Measurements from ENCODE around the gene GBP3. TPM values are rescaled to one million over a fixed set of nuclear protein-coding genes. Genes with fewer than 3 reads are reported as not detected.
"Not testable (repeated sequence)": the region's sequence is repeated elsewhere in the genome, so short reads cannot be mapped to it uniquely, and the experiment has no call there.

The GBP3 gene
- total RNA-seq, 1 donor: 28.6 TPM

DNA sequence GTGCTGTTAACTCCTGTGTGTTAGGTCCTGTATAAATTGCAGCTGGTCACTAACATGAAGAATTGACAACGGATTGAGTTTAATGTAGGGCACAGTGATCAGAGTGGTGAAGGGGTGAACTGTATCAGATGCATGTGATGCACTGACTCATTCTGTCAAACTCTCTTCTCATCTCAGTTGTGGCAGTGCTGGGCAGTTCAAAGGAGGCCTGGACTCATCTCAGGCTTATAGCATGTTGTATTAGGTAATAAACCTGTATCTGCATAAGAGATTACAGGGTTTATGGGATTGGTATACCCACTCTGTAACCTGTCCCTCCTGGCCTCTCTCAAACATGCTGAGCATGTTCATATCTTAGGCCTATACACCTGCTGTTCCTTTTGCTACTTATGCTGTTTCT, 12.4 kb upstream of the GBP3 start:
- no peak overlapping the region for H3K4me3 ChIP-seq (ENCODE audit: low read depth, low read length)
- no peak for DNase-seq (ENCODE audit: low read depth)
- TF ChIP-seq, protein P1, sequence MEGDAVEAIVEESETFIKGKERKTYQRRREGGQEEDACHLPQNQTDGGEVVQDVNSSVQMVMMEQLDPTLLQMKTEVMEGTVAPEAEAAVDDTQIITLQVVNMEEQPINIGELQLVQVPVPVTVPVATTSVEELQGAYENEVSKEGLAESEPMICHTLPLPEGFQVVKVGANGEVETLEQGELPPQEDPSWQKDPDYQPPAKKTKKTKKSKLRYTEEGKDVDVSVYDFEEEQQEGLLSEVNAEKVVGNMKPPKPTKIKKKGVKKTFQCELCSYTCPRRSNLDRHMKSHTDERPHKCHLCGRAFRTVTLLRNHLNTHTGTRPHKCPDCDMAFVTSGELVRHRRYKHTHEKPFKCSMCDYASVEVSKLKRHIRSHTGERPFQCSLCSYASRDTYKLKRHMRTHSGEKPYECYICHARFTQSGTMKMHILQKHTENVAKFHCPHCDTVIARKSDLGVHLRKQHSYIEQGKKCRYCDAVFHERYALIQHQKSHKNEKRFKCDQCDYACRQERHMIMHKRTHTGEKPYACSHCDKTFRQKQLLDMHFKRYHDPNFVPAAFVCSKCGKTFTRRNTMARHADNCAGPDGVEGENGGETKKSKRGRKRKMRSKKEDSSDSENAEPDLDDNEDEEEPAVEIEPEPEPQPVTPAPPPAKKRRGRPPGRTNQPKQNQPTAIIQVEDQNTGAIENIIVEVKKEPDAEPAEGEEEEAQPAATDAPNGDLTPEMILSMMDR (IDR thresholded peaks at IDR 0.05; ENCODE audit: insufficient read depth, low read length): no peak

DNA sequence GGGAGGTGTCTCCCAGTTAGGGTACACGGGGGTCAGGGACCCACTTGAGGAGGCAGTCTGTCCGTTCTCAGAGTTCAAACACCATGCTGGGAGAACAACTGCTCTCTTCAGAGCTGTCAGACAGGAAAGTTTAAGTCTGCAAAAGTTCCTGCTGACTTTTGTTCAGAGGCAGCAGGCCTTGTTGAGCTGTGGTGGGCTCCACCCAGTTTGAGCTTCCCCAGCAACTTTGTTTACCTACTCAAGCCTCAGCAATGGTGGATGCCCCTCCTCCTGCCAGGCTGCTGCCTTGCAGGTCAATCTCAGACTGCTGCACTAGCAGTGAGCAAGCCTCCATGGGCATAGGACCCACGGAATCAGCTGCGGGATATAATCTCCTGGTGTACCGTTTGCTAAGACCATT, 11.3 kb upstream of the GBP3 start:
- not testable (repeated sequence) for DNase-seq (ENCODE audit: low read depth)

DNA sequence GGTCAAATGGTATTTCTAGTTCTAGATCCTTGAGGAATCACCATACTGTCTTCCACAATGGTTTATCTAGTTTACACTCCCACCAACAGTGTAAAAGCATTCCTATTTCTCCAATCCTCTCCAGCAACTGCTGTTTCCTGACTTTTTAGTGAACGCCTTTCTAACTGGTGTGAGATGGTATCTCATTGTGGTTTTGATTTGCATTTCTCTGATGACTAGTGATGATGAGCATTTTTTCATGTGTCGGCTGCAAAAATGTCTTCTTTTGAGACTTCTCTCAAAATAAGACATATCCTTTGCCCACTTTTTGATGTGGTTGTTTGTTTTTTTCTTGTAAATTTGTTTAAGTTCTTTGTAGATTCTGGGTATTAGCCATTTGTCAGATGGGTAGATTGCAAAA, 6.4 kb upstream of the GBP3 start:
- not testable (repeated sequence) for DNase-seq (ENCODE audit: low read depth); H3K4me3 ChIP-seq (ENCODE audit: low read depth, low read length)

More for the DNA sequence above, 11.3 kb upstream of the GBP3 start:
- not testable (repeated sequence) for H3K4me3 ChIP-seq (ENCODE audit: low read depth, low read length)

DNA sequence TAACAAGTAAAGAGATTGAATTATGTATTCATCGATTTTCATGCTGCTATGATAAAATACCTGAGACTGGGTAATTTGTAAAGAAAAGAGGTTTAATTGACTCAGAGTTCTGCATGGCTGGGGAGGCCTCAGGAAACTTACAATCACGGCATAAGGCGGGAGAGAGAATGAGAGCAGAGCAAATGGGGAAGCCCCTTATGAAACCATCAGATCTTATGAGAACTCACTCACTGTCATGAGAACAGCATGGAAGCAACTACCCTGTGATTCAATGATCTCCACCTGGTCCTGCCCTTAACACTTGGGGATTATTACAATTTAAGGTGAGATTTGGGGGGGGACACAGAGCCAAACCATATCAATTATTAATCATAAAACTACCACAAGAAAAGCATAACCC, 3.3 kb upstream of the GBP3 start:
- DNase-seq (ENCODE audit: low read depth): no peak
- TF ChIP-seq, protein P1 (IDR thresholded peaks at IDR 0.05; ENCODE audit: insufficient read depth, low read length): no peak
- no peak overlapping the region for H3K4me3 ChIP-seq (ENCODE audit: low read depth, low read length)

DNA sequence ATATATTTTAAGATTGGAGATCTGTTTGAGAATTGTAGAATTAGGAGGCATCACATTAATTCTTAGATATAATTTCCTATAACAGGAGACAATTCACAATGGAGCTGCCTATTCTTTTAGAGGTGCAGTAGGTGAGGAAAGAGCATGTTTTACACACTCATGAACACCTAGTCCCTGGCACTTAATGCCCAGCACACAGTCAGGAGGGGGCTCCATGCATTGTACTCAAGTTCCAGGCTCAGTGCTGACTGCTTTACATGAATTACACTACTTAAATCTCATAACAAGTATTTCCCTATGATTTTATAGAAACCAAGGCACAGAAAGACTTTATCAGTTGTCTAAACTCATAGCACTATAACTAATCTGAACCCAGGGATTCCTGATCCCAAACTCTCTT, 360 bp upstream of the GBP3 start:
- no peak for DNase-seq (ENCODE audit: low read depth)
- TF ChIP-seq, protein P1 (IDR thresholded peaks at IDR 0.05; ENCODE audit: insufficient read depth, low read length): no peak
- H3K4me3 ChIP-seq (ENCODE audit: low read depth, low read length): peak overlapping the region; percentile 86

GRCh38 chr1:89018318-89018717, 4.3 kb downstream of the GBP3 start:
- not testable (repeated sequence) for H3K4me3 ChIP-seq (ENCODE audit: low read depth, low read length); DNase-seq (ENCODE audit: low read depth)

GRCh38 chr1:89008511-89008910, 14.2 kb downstream of the GBP3 start:
- DNase-seq (ENCODE audit: low read depth): no peak
- TF ChIP-seq, protein P1 (IDR thresholded peaks at IDR 0.05; ENCODE audit: insufficient read depth, low read length): no peak
- no peak overlapping the region for H3K4me3 ChIP-seq (ENCODE audit: low read depth, low read length)

- H3K4me3 ChIP-seq (ENCODE audit: low read depth, low read length): no peak overlapping the region
- no peak for DNase-seq (ENCODE audit: low read depth)
- TF ChIP-seq, protein P1 (IDR thresholded peaks at IDR 0.05; ENCODE audit: insufficient read depth, low read length): no peak
Observed at GRCh38 chr1:89005286-89006151, 17.1 kb downstream of the GBP3 start.

DNA sequence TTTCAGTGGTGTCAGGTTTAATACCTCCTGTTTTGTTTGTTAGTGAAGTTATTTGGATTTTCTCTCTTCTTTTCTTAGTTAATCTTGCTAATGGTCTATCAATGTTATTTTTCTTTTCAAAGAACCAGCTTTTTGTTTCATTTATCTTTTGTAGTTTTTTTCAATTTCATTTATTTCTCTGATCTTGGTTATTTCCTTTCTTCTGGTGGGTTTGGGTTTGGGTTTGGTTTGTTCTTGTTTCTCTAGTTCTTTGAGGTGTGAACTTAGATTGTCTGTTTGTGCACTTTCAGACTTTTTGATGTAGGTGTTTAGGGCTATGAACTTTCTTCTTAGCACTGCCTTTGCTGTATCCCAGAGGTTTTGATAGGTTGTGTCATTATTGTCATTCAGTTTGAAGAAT, 20.5 kb downstream of the GBP3 start:
- H3K4me3 ChIP-seq (ENCODE audit: low read depth, low read length); DNase-seq (ENCODE audit: low read depth): not testable (repeated sequence)
